ENCODE data around the gene FKBP3. TPM values are rescaled to one million over a fixed set of nuclear protein-coding genes. Genes with fewer than 3 reads are reported as not detected.
A peak's percentile ranks its signal among the peaks of the same experiment; 100 is the strongest.

Gene FKBP3
- total RNA-seq, 1 donor from 2014 or later = 95.1 TPM

- Mint-ChIP-seq H3K27me3 (ENCODE audit: unreplicated experiment) (no peaks in the 10 kb centered on the region), H3K4me1 (ENCODE audit: low read depth, unreplicated experiment) (no peaks in the 10 kb centered on the region), H3K9me3 (ENCODE audit: unreplicated experiment) (no peaks in the 10 kb centered on the region), H3K27ac (ENCODE audit: unreplicated experiment) (no peak overlapping the region), H3K36me3 (ENCODE audit: unreplicated experiment) (no peaks in the 10 kb centered on the region), H3K4me3 (ENCODE audit: unreplicated experiment) (no peak overlapping the region)
- no peak for DNase-seq
- no peak for TF ChIP-seq CTCF (IDR thresholded peaks at IDR 0.05; ENCODE audit: partially characterized antibody, unreplicated experiment)
Observed at GRCh38 chr14:45114327-45114726, 20.0 kb downstream of the FKBP3 start.

- Mint-ChIP-seq H3K27ac (ENCODE audit: unreplicated experiment) (peak overlapping the region; percentile 2), H3K4me3 (ENCODE audit: unreplicated experiment) (no peak overlapping the region), H3K4me1 (ENCODE audit: low read depth, unreplicated experiment) (no peaks in the 10 kb centered on the region), H3K36me3 (ENCODE audit: unreplicated experiment) (no peaks in the 10 kb centered on the region), H3K9me3 (ENCODE audit: unreplicated experiment) (no peaks in the 10 kb centered on the region), H3K27me3 (ENCODE audit: unreplicated experiment) (no peaks in the 10 kb centered on the region)
- TF ChIP-seq CTCF (IDR thresholded peaks at IDR 0.05; ENCODE audit: partially characterized antibody, unreplicated experiment) = no peak
- DNase-seq = no peak
Observed at GRCh38 chr14:45112896-45113781, 21.1 kb downstream of the FKBP3 start.

GRCh38 chr14:45104561-45104960 is 29.7 kb downstream of the FKBP3 start:
- Mint-ChIP-seq H3K27me3 (ENCODE audit: unreplicated experiment) (peaks cover 2% of the 10 kb centered on the region), H3K9me3 (ENCODE audit: unreplicated experiment) (no peaks in the 10 kb centered on the region), H3K4me3 (ENCODE audit: unreplicated experiment) (no peak overlapping the region), H3K36me3 (ENCODE audit: unreplicated experiment) (no peaks in the 10 kb centered on the region), H3K27ac (ENCODE audit: unreplicated experiment) (no peak overlapping the region), H3K4me1 (ENCODE audit: low read depth, unreplicated experiment) (no peaks in the 10 kb centered on the region)
- DNase-seq = no peak
- TF ChIP-seq CTCF (IDR thresholded peaks at IDR 0.05; ENCODE audit: partially characterized antibody, unreplicated experiment) = no peak

GRCh38 chr14:45103806-45104205 is 30.5 kb downstream of the FKBP3 start:
- Mint-ChIP-seq H3K4me1 (ENCODE audit: low read depth, unreplicated experiment) (no peaks in the 10 kb centered on the region), H3K4me3 (ENCODE audit: unreplicated experiment) (no peak overlapping the region), H3K9me3 (ENCODE audit: unreplicated experiment) (no peaks in the 10 kb centered on the region), H3K36me3 (ENCODE audit: unreplicated experiment) (no peaks in the 10 kb centered on the region), H3K27ac (ENCODE audit: unreplicated experiment) (no peak overlapping the region), H3K27me3 (ENCODE audit: unreplicated experiment) (peaks cover 2% of the 10 kb centered on the region)
- TF ChIP-seq CTCF (IDR thresholded peaks at IDR 0.05; ENCODE audit: partially characterized antibody, unreplicated experiment) = no peak
- DNase-seq = no peak

GRCh38 chr14:45096218-45096617 is 38.1 kb downstream of the FKBP3 start:
- Mint-ChIP-seq H3K27me3 (ENCODE audit: unreplicated experiment) (peaks cover 2% of the 10 kb centered on the region), H3K36me3 (ENCODE audit: unreplicated experiment) (no peaks in the 10 kb centered on the region), H3K4me3 (ENCODE audit: unreplicated experiment) (no peak overlapping the region), H3K4me1 (ENCODE audit: low read depth, unreplicated experiment) (no peaks in the 10 kb centered on the region), H3K27ac (ENCODE audit: unreplicated experiment) (no peak overlapping the region), H3K9me3 (ENCODE audit: unreplicated experiment) (peaks cover 2% of the 10 kb centered on the region)
- TF ChIP-seq CTCF (IDR thresholded peaks at IDR 0.05; ENCODE audit: partially characterized antibody, unreplicated experiment) = no peak
- DNase-seq = no peak
